Measurements from ENCODE around the gene SPAG8.

DNA sequence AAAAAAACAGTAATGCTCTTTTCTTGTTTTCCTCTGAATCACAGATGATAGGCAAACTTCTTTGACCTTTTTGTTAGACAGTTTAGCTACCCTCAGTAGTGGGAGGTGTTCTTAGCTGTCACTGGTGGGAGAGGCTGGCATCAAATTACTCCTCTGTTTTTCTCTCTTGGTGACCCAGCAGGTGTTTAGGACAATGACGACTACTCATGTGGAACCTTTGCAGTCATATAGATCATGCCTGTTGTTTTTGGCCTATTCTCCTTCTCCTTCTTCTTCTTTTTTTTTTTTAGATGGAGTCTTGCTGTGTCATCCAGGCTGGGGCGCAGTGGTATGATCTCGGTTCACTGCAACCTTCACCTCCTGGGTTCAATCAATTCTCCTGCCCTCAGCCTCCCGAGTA, 36.0 kb downstream of the SPAG8 start:
- TF ChIP-seq, protein P1, sequence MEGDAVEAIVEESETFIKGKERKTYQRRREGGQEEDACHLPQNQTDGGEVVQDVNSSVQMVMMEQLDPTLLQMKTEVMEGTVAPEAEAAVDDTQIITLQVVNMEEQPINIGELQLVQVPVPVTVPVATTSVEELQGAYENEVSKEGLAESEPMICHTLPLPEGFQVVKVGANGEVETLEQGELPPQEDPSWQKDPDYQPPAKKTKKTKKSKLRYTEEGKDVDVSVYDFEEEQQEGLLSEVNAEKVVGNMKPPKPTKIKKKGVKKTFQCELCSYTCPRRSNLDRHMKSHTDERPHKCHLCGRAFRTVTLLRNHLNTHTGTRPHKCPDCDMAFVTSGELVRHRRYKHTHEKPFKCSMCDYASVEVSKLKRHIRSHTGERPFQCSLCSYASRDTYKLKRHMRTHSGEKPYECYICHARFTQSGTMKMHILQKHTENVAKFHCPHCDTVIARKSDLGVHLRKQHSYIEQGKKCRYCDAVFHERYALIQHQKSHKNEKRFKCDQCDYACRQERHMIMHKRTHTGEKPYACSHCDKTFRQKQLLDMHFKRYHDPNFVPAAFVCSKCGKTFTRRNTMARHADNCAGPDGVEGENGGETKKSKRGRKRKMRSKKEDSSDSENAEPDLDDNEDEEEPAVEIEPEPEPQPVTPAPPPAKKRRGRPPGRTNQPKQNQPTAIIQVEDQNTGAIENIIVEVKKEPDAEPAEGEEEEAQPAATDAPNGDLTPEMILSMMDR (IDR thresholded peaks at IDR 0.05; ENCODE audit: poor library complexity), result no peak
- no peak for TF ChIP-seq EZH2 (IDR thresholded peaks at IDR 0.05; ENCODE audit: borderline replicate concordance)
